ENCODE measurements around the gene TGDS. TPM values are rescaled to one million over a fixed set of nuclear protein-coding genes. Genes with fewer than 3 reads are reported as not detected.

Gene TGDS
- total RNA-seq, 2 donors from 2014 or later: 9.0 to 11.3 TPM

GRCh38 chr13:94632226-94632980, 36.5 kb upstream of the TGDS start:
- no peaks in the 10 kb centered on the region for H3K9me3 ChIP-seq
- no peak for DNase-seq (ENCODE audit: low spot score)
- H3K4me1 ChIP-seq (replicated peaks): no peaks in the 10 kb centered on the region
- intact Hi-C loops (cut with DNase I): no loop called here
- TF ChIP-seq POLR2A (IDR thresholded peaks at IDR 0.05): no peak
- no peak for TF ChIP-seq CTCF (IDR thresholded peaks at IDR 0.05)
- no peak for TF ChIP-seq POLR2AphosphoS5 (IDR thresholded peaks at IDR 0.05)
- H3K36me3 ChIP-seq: no peaks in the 10 kb centered on the region
- H3K27ac ChIP-seq: no peak overlapping the region
- WGBS: 100% methylated on average over 3 of the region's 3 CpGs
- H3K4me3 ChIP-seq: no peak overlapping the region
- H3K27me3 ChIP-seq (replicated peaks; ENCODE audit: insufficient read depth): no peaks in the 10 kb centered on the region

DNA sequence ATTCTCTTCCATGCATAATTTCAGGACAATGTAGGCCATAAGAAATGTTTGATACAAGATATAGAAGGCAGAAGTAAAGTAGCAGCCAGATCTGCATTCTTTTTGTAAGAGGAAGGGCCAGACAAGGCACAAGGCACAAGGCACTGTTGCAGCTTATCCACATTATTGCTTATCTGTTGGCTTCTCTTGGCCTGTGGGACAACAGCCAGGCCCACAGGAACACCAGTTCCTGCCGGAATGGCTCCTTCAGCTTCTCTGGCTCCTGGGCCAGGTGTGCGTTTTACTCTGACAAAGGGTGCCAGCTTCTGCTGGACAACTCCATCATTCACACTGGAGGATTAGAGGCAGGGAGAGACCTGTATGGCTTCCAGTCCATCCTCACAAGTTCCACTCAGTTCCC, 34.9 kb upstream of the TGDS start:
- Histone ChIP-seq H3K4me1 (replicated peaks) (no peaks in the 10 kb centered on the region), H3K4me3 (no peak overlapping the region), H3K36me3 (no peaks in the 10 kb centered on the region), H3K27ac (no peak overlapping the region), H3K9me3 (no peaks in the 10 kb centered on the region), H3K27me3 (replicated peaks; ENCODE audit: insufficient read depth) (no peaks in the 10 kb centered on the region)
- DNase-seq (ENCODE audit: low spot score): no peak
- TF ChIP-seq CTCF (IDR thresholded peaks at IDR 0.05): no peak
- no peak for TF ChIP-seq POLR2A (IDR thresholded peaks at IDR 0.05)
- no peak for TF ChIP-seq POLR2AphosphoS5 (IDR thresholded peaks at IDR 0.05)
- WGBS: 69% methylated on average over 2 of the region's 2 CpGs
- intact Hi-C loops (cut with DNase I): no loop called here

DNA sequence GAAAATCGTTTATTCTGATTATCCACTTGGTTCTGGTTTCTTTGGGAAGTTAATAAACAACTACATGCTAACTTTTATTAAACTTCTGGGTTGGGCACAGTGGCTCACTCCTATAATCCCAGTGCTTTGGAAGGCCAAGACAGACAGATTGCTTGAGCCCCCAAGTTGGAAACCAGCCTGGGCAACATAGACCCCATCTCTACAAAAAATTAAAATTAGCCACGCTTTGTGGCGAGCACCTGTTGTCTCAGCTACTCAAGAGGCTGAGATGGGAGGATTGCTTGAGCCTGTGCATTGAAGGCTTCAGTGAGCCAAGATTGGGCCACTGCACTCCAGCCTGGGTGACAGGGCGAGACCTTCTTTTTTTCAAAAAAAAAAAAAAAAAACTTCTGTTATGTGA, 27.4 kb upstream of the TGDS start:
- TF ChIP-seq POLR2A (IDR thresholded peaks at IDR 0.05) (no peak), POLR2AphosphoS5 (IDR thresholded peaks at IDR 0.05) (no peak), CTCF (IDR thresholded peaks at IDR 0.05) (no peak)
- Histone ChIP-seq H3K27me3 (replicated peaks; ENCODE audit: insufficient read depth) (no peaks in the 10 kb centered on the region), H3K36me3 (no peaks in the 10 kb centered on the region), H3K4me1 (replicated peaks) (no peaks in the 10 kb centered on the region), H3K9me3 (no peaks in the 10 kb centered on the region), H3K27ac (no peak overlapping the region), H3K4me3 (no peak overlapping the region)
- intact Hi-C loops (cut with DNase I): no loop called here
- DNase-seq (ENCODE audit: low spot score): no peak
- WGBS: 85% methylated on average over 4 of the region's 4 CpGs

DNA sequence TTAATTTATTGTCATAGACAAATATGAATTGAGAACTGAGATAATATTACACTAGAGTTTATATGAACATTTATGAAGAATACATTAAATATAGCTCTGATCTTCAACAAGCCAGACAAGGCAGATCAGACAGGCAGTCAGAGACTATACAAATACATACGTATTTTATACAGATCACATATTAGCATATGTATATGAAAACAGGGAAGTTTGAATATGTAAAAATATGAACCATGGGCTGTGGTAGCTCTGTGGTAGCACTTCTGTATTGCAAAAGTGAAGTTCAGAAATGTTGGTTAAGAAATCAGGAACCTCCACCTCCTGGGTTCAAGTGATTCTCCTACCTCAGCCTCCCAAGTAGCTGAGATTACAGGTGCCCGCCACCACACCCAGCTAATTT, 26.4 kb upstream of the TGDS start:
- H3K9me3 ChIP-seq: no peaks in the 10 kb centered on the region
- no peaks in the 10 kb centered on the region for H3K36me3 ChIP-seq
- TF ChIP-seq CTCF (IDR thresholded peaks at IDR 0.05) (no peak), POLR2AphosphoS5 (IDR thresholded peaks at IDR 0.05) (no peak), POLR2A (IDR thresholded peaks at IDR 0.05) (no peak)
- H3K27ac ChIP-seq: no peak overlapping the region
- intact Hi-C loops (cut with DNase I): no loop called here
- 99% methylated on average over 2 of the region's 2 CpGs for WGBS
- no peak overlapping the region for H3K4me3 ChIP-seq
- no peaks in the 10 kb centered on the region for H3K4me1 ChIP-seq (replicated peaks)
- DNase-seq (ENCODE audit: low spot score): no peak
- H3K27me3 ChIP-seq (replicated peaks; ENCODE audit: insufficient read depth): no peaks in the 10 kb centered on the region

DNA sequence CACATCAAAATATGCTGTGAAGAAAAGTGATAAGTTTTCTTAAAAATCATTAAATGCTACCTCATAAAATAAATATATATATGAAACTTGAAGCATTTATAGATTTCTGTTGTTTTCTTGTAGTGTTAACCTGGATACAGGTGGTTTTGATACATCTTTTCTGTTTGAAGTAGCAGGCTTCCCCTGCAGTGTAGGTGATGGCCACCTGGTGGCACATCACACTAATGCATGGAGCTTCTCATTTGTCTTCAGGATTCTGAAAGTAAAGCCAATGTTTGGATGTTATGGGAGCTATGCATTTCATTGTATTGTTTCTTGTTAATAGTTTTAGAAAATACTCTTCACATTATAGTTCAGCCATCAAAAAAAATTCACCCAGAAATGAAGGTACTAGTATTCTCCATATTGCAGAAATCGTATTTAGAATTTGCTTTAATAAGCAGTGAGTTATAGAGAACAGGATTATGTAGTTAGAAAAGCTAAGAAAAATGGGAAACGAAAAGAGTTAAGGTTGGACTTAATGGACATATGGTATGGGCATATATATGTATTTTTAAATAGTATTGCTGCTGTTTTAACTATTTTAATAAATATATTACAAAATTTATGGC, 24.4 kb upstream of the TGDS start:
- Histone ChIP-seq H3K9me3 (no peaks in the 10 kb centered on the region), H3K36me3 (no peaks in the 10 kb centered on the region), H3K27me3 (replicated peaks; ENCODE audit: insufficient read depth) (no peaks in the 10 kb centered on the region), H3K4me1 (replicated peaks) (no peaks in the 10 kb centered on the region), H3K27ac (no peak overlapping the region), H3K4me3 (no peak overlapping the region)
- no peak for DNase-seq (ENCODE audit: low spot score)
- intact Hi-C loops (cut with DNase I): no loop called here
- 86% methylated on average over 2 of the region's 2 CpGs for WGBS
- no peak for TF ChIP-seq POLR2A (IDR thresholded peaks at IDR 0.05)
- TF ChIP-seq POLR2AphosphoS5 (IDR thresholded peaks at IDR 0.05): no peak
- TF ChIP-seq CTCF (IDR thresholded peaks at IDR 0.05): peak; percentile 23 to 61 (median 36)
